CD4-positive, alpha-beta T cell treated with Interleukin-1 beta for 1 hour (primary cell): ENCODE results near the gene C16orf92.

Experiments used
- DNase-seq, 2 donors: peaks; one replicate each; pipeline ENCODE4 v3.0.0-alpha.2; 2020 to 2022

Gene C16orf92, protein sequence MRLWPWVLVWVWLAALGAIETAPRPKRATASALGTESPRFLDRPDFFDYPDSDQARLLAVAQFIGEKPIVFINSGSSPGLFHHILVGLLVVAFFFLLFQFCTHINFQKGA

DNA sequence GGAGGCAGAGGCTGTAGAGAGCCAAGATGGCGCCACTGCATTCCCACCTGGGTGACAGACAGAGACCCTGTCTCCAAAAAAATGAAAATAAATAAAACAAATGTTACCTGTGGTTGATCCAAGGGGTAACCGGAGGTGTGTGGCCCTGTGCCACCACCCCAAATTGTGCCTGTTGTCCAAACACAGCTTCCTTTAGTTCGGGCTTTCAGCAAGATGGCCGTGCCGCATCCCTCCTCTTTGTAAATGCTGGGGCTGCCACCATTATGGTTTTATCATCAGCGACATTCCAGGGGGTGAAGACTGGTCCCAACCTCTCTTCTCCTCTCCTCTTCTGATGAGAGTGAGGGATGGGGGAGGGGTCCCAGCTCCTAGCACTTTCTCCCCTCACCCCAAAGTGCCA lies at the start of gene C16orf92:
Gene C16orf92 (plus strand): TSS at position 312 of the 400 bp plus-strand sequence. CDS start 143 bp downstream, outside the sequence.
- DNase-seq = no peak

DNA sequence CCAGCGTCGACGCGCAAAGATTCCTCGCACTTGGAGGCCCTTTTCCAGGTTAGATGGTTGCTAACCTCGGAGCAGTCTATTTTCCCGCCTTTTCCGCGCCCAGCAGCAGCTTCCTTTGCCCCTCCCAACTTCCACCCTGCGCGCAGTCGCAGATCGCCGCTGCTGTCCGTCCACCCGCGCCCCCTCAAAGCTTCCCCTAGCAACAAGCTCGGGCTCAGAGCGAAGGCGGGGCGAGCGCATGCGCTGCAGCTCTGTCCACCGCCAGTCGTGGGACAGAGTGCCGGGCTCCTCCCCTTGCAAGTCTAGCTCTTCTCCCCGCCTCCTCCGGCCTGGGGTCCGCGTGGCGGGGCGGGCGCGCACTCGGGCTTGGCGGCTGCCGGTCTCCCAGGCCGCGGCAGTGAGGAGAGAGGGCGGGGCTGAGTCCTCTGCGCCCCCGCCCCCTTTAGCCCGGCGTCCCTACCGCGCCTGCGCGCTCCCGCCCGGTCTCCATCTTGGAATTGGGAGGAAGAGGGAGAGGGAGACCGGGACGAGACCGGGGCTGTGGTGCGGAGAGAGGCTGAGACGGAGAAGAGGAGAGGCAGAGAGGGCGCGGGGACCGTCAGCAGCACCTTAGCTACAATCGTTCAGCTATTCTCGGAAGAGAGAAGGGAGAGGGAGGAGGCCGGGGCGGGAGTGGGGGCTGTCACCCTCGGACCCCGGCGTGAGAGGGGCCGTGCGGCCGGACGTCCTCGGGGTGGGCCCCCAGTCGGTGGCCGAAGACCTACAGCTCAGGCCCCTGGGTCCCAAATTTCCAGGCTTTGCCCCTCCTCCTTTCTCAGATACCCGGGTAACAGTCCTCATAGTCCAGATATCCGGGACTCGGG lies 49.4 kb upstream of the C16orf92 start, which contains the start of gene TAOK2:
Gene TAOK2 (plus strand): TSS at position 485 of the 863 bp plus-strand sequence. CDS start 3,905 bp downstream, outside the sequence.
- DNase-seq = peak; percentile 98 to 99

DNA sequence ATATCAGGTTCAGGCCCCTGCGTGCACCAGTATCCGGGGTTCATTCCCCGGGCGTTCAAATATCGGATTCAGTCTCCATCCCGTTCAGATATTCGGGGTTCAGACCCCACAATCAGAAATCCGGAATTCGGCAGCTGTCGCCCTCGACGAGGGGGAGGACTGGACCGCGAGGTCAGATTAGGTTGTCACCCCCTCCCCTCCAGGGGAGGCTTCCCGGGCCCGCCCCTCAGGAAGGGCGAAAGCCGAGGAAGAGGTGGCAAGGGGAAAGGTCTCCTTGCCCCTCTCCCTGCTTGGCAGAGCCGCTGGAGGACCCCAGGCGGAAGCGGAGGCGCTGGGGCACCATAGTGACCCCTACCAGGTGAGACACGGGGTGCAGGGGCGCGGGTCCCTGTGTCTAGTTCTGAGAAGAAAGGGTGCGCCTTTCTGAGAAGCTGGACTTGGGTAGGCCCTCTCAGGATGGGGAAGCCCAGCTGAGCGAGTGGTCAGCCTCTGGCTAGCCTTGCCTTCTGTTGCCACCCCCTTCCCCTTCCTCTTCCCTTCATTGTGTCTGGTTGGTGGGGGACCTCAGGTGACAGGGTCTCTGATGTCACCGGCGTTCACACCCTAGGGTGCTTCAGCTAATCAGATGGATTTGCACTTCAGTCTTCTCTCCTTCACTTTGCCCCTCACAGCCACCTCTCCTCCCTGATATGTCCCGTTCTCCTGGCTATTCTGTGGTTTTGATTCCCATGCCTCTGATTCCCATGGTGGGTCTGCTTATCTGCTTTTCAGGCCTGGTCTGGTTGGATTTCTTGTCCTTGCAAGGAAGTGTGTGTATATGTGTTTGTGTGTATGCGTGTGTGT lies 48.5 kb upstream of the C16orf92 start:
- peak; percentile 33 to 40 for DNase-seq

DNA sequence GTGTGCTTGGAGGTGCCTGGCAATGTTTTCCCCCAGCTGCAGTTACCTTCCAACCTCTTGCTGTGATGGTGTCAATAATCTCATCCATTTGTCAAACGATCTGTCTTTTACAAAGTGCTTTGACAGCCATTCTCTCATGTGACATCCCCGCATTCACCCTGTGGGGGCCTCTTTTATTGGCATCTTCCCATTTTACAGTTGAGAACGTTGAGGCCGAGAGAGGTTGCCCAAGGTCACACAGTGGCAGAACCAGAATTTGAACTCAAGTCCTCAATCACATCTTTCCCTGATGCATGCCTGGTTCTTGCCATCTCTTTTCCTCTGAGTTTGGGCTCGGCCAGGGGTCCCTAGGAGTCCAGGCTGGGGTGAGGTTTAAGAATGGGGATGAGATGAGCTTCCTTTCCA lies 47.9 kb upstream of the C16orf92 start:
- no peak for DNase-seq

DNA sequence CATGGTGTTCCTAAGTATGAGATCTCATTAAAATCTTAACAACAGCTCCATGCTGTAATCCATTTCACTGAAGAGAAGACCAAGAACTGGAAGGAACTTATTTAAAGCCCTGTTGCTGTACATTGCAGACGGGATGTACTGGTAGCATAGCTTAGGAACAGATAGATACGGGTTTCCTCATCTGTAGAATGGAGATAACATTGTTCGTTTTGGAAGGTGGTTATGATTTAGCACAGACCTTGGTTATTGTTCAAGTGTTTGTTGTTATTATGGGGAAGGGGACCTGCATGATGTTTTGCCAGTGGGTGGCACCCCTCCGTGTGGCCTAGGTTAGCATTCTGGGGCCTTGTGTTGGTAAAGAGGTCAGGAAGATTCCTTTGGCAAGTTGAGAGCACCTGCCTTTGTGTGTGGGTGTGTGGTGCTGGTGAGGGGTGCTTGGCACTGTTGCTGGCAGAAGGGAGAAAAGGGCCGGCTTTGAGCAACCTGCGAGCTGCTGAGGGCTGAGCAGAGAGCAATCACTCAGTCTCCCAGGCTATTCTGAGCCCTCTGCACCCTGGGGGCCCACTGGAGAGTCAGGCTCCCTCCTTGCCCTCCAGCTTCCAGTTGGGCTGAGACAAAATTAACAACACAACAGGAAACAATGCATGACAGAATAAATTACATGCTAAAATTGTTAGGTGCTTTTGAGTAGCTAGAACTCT lies 47.0 kb upstream of the C16orf92 start:
- no peak for DNase-seq

DNA sequence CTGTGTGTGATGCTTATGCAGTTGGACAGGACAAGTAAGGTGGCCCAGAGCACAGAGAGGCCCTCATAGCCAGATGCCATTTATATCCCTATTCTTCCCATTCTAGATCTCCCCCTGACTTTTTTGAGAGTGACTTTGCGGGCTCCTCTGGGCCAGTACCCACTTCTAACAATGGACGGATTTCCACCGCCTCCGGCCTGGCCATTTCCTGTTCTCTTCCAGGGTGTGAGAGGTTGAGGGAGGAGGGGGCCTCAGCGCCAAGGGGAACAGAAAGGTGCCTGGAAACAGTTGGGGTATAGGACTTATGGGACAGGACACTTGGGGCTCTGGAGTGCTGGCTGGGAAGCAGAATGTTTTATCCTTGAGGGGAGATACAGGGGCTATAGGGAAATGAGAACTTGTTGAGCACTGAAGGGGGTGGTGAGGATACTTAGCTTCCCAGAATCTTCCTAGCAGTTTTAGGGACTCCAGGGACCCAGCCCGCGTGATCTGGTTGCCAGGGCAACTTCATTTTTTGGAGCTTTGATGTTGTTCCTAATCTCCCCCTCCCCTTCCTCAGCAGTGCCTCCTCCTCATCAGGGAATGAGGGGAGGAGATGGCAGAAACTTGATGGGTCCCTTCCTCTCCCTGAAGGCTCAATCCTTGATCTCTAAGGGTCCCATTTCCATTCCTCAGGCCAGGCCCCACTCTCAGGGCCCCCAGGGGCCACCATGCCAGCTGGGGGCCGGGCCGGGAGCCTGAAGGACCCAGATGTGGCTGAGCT lies 45.8 kb upstream of the C16orf92 start:
- DNase-seq = no peak

DNA sequence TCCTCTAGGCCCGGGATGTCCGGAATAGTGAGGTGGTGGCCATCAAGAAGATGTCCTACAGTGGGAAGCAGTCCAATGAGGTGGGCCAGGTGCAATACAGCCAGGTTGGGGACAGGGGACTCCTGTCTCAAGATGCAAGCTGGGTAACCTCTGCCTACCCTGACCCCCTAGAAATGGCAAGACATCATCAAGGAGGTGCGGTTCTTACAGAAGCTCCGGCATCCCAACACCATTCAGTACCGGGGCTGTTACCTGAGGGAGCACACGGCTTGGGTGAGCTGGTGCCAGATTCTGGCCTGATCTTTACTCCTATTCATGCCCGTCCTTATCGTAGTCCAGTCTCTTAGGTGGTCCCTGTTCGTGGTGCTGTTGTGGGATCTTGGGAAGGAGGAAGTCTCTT lies 44.9 kb upstream of the C16orf92 start:
- no peak for DNase-seq

DNA sequence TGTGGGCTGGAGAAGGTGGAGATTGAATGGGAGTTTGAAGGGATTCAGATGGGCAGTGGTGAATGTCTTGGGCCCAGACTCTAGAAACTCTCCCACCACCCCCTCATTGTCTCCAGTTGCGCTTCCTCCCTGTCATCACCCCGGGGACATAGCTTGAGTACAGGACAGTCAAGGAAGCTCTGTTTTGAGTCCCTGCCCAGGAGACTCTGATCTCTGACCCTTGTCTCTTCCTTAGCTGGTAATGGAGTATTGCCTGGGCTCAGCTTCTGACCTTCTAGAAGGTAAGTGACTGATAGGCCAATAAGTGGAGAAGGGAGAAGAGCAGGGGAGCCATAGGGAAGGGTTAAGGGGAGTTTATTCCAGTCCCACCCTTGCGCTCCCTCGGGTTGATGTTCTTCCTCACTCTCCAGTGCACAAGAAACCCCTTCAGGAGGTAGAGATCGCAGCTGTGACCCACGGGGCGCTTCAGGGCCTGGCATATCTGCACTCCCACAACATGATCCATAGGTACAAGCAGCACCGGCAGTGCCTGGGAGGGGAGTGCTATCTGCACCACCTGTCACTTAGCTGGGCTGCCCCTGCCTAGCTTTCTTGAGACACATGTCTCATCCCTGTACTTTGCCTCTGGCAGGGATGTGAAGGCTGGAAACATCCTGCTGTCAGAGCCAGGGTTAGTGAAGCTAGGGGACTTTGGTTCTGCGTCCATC lies 44.3 kb upstream of the C16orf92 start:
- no peak for DNase-seq

DNA sequence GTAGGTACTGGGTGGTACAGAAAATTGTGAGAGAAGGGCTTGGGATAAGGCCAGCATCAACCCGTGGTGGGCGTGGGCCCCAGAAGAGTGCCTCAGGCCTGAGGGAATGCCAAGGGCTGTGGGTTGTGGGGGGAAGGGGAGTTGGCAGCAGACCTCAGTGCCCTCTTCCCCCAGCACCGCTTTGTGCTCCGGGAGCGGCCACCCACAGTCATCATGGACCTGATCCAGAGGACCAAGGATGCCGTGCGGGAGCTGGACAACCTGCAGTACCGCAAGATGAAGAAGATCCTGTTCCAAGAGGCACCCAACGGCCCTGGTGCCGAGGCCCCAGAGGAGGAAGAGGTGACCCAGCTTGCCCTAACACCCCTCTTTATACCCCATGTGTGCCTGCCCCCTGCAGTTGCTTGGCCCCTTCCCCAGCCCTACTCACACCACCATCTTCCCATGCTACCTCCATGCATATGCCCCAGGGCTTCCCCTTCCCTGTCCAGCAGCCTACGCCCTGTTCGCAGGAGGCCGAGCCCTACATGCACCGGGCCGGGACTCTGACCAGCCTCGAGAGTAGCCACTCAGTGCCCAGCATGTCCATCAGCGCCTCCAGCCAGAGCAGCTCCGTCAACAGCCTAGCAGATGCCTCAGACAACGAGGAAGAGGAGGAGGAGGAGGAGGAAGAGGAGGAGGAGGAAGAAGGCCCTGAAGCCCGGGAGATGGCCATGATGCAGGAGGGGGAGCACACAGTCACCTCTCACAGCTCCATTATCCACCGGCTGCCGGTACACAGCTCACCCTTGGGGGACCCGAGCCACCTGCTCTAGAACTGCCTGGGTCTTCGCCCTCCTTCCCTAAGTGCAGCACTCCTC lies 40.2 kb upstream of the C16orf92 start:
- no peak for DNase-seq

DNA sequence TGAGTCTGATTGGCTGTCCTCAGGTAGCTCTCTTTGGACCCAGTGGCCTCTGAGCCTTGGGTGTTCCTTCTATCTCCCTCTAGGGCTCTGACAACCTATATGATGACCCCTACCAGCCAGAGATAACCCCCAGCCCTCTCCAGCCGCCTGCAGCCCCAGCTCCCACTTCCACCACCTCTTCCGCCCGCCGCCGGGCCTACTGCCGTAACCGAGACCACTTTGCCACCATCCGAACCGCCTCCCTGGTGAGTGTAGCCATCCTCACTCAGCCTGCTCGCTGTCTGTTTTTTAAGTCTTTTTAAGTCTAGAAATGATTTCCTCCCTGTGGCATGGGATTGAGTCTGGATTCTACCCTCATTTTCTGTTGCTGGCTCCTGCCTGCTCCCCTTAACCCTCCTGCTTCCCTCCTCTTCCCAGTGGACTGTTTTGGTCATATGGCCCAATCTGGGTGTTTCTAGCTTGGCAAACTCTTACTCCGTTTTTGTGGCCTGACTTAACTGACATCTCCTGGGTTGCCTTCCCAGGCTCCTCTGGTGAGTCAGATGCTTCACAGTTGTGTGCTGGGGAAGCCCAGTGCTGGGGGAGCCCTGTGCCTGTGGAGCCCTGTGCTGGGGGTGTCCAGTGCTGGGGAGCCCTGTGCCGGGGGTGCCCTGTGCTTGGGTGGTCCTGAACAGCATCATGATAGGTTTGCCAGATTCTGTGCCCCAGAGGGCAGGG lies 39.4 kb upstream of the C16orf92 start:
- DNase-seq = no peak

DNA sequence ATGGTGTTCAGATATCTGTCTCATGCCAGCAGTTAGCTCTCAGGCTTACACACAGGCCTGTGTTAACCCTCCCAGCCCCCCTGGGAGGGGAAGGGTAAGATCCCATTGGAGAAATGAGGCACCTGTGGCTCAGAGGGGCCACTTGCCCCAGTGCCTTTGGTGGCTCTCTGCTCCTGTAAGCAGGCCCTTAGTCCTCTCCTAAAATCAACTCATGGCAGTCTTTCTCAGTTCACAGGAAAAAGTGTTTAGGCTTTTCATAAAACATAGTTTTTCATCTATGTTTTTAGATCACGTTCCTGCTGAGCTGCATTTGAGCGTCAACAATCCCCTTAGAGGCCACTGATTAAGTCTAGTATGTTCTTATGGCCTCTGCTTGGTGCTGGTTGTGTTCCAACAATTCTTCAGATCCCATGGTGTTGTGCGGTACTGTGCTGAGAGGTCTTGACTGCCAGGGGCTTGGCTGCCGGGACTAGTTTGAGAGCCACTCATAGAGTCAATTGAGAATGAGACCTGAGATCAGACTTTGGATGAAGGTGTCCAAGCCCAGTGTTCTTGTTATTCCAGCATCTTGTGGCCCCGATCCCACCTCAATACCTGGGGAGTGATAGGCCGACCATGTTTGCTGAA lies 38.7 kb upstream of the C16orf92 start:
- no peak for DNase-seq

DNA sequence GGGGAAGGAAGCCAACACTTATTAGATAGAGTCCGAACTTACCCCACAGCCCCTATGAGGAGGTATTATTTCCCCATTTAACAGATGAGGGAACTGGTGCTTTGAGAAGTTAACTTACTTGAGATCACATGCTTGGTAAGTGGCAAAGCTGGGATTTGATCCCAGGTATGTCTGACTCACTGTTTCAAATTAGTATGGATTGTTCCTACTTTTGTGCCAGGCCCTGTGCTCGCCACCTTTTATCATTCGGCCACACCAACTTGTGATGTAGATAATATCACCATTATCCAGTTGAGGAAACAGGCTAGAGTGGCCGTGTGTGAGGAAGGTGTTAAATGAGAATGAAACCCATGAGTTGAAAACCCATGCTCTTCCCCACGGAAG lies 38.2 kb upstream of the C16orf92 start:
- DNase-seq = no peak

DNA sequence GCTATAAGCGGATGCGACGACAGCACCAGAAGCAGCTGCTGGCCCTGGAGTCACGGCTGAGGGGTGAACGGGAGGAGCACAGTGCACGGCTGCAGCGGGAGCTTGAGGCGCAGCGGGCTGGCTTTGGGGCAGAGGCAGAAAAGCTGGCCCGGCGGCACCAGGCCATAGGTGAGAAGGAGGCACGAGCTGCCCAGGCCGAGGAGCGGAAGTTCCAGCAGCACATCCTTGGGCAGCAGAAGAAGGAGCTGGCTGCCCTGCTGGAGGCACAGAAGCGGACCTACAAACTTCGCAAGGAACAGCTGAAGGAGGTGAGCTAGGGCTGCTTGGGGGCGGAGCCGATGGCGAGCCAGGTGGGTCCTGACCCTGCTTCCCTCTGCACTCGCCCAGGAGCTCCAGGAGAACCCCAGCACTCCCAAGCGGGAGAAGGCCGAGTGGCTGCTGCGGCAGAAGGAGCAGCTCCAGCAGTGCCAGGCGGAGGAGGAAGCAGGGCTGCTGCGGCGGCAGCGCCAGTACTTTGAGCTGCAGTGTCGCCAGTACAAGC lies 37.7 kb upstream of the C16orf92 start:
- no peak for DNase-seq

DNA sequence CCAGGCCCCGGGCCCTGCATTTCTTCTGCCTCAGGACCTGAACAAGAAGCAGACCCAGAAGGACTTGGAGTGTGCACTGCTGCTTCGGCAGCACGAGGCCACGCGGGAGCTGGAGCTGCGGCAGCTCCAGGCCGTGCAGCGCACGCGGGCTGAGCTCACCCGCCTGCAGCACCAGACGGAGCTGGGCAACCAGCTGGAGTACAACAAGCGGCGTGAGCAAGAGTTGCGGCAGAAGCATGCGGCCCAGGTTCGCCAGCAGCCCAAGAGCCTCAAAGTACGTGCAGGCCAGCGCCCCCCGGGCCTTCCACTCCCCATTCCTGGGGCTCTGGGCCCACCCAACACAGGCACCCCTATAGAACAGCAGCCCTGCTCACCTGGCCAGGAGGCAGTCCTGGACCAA lies 36.8 kb upstream of the C16orf92 start:
- no peak for DNase-seq

DNA sequence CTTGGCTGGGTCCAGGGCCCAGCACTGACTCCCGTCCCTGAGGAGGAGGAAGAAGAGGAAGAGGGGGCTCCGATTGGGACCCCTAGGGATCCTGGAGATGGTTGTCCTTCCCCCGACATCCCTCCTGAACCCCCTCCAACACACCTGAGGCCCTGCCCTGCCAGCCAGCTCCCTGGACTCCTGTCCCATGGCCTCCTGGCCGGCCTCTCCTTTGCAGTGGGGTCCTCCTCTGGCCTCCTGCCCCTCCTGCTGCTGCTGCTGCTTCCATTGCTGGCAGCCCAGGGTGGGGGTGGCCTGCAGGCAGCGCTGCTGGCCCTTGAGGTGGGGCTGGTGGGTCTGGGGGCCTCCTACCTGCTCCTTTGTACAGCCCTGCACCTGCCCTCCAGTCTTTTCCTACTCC lies 36.1 kb upstream of the C16orf92 start:
- DNase-seq = no peak

DNA sequence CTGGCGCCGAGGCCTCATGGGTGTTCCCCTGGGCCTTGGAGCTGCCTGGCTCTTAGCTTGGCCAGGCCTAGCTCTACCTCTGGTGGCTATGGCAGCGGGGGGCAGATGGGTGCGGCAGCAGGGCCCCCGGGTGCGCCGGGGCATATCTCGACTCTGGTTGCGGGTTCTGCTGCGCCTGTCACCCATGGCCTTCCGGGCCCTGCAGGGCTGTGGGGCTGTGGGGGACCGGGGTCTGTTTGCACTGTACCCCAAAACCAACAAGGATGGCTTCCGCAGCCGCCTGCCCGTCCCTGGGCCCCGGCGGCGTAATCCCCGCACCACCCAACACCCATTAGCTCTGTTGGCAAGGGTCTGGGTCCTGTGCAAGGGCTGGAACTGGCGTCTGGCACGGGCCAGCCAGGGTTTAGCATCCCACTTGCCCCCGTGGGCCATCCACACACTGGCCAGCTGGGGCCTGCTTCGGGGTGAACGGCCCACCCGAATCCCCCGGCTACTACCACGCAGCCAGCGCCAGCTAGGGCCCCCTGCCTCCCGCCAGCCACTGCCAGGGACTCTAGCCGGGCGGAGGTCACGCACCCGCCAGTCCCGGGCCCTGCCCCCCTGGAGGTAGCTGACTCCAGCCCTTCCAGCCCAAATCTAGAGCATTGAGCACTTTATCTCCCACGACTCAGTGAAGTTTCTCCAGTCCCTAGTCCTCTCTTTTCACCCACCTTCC lies 35.5 kb upstream of the C16orf92 start:
- no peak for DNase-seq

DNA sequence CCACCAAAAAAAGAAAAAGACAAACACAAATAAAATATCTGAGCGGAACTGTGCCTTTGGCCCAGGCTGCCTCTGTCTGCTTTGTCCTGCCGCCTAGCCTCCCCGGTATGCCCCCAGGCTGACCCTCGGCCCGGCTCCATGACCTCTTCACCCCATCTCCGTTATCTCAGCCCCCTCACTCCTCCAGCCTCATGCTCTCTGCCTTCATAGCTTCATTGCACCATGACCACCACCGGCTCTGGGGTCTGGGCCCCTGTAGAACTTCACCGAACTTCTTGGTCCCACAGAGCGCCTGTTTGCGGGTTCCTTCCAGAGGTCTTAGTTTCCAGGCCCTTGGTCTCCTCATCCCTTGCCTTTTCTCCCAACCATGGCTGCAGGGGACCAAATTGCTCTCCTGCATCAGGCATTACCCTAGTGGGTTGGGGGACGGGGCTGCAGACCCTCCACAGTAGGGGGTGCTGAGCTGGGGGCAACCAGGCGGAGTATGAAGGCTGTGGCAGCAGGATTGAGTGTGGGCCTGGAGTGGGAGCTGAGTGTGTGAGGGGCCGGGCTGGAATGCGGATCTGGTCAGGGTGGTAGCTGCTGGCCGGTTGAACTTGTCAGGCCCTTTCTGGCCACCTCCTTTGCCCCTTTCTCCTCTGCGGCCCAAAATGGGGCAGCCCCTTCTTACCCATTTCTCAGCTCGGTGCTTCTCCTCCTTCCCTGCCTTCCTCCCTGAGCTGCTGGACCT lies 34.5 kb upstream of the C16orf92 start:
- DNase-seq = no peak
